HG03139 (cell line): ENCODE data around the gene GCSAM.
A peak's percentile ranks its signal among the peaks of the same experiment; 100 is the strongest.

ENCODE experiments used
- ATAC-seq: cut with Tn5 transposase; IDR thresholded peaks from one replicate; pipeline ENCODE4 v1.9.1; 2021; ENCODE audit not compliant: unreplicated experiment

The GCSAM gene

DNA sequence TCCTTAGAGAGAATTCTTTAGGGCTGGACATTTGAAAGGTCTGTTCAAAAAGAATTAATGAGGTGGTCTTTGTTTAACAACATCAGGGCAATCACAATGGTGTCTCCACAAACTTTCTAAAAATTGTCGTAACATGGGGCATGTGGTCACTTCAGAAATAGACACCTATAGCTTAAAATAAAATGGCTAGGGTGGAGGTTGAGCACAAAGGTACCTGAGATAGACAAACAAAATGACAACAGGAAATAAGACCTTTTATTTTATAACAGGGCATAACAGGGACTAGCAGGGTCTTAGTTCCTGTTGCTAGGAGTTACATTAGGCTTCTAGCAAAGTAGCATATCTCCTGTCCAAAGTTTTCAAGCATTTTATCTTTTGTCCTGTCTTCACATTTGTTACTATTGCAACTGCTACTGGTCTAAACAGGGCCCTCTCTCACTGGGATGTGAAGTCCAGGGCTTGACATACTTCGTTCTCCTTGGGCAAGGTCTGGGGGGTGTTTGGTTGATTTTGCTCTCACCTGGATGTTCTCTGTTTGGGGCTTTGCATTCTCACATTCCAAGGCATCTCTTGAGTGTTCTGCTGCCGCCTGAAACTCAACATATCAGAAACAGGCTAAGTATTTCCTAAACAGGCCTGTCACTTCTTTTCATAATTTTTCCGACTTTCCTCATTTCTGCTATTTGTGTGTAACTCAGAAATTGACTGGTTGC, 3.0 kb downstream of the GCSAM start:
- ATAC-seq = no peak

DNA sequence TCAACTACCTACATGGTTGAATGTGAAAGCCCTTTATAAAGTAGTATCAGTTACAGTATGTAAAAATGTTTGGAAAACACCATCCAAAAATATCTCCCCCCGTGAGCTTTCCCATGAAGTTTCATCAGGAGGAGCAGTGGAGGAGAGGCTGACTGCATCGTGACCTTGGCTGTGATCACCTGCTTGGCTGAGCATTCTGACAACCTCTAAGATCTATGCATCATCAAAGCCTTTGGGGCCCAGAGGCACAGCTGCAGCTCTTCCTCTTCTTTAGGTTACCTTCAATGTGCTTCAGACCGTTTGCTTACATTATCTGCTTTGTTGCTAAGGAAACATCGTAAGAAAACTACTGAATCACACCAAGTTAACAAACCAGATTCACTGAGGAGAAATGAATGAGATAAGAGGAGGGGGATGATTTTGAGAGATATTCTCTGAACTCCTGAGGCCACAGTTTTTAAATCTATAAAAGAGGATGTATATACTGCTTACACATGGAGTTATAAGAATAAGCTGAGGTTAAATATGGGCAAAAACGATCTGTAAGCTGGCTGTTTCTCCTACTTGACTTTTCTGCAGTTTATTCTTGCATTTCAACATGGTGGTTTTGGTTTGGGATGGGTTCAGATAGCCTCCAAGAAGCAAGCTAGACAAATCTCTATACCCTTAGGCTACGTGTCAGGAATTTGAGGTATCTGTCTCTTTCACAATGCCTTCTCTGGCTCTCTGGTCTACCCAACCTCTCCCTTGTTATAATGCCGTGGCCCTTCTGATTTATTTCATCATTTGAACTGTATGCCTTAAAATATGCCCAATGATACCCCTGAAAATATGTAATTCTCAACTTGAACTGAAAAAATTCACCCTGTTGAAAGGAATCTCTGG, 4.0 kb downstream of the GCSAM start:
- ATAC-seq = peak; percentile 45

DNA sequence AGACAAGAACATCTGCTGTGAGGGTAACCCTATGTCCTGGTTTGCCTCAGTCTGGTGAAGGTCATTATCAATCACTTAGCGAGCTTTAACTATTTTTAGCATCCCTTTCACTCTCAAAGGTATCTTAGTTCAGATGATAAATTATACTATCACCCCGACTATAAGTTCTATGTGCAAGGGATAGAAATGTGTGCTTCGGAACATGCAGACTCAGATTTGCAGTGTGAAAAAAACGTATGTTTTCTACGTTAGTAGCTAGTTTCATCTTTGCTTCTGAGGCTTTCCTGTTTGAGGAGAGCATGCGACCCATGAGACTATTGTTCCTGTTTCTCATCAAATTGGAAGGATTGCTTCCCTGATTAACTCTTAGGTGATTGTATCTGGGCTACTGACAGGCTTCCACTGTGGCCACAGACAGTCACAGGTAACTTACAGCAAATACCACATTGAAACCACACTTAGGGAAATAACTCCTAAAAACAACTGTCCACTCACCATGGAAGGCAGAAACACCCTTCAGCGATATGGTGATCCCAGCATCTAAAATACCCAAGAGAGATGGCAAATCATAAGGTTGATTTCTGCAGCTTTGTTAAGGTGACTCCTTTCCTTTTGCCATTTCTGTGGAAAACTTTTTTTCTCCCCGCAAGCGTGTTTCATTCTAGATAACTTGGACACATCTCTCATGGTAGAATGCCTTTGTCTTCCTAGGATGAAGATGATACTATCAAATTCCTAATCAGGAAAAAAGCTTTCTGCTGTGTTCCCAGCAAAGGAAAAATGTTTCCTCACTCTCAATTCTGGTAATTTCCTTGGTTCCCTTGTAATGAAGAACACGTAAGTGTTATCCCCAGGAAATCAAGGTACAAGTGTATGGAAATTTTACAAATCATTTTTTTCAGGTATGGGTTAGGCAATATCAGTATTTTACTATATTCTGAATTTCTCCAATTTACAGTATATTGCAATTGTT, 5.2 kb downstream of the GCSAM start:
- ATAC-seq = no peak

DNA sequence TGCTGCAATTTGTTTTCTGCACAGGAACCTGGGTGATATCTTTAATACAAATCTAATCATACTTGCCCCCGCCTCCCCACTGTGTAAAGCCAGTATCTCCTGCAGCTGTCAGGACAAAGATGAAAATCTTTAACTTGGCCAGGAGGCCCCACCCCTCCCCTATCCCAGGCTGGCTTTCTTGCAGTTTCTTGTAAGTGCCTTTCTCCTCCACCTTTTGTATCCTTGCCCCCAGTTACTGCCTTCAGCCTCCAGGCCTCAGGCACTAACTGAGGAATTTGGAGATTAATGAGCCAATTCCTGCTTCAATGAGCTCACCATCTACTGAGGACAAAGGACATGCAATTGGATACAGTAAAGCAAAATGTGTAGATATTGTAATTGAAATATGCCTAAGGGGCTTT, 6.5 kb downstream of the GCSAM start:
- no peak for ATAC-seq

DNA sequence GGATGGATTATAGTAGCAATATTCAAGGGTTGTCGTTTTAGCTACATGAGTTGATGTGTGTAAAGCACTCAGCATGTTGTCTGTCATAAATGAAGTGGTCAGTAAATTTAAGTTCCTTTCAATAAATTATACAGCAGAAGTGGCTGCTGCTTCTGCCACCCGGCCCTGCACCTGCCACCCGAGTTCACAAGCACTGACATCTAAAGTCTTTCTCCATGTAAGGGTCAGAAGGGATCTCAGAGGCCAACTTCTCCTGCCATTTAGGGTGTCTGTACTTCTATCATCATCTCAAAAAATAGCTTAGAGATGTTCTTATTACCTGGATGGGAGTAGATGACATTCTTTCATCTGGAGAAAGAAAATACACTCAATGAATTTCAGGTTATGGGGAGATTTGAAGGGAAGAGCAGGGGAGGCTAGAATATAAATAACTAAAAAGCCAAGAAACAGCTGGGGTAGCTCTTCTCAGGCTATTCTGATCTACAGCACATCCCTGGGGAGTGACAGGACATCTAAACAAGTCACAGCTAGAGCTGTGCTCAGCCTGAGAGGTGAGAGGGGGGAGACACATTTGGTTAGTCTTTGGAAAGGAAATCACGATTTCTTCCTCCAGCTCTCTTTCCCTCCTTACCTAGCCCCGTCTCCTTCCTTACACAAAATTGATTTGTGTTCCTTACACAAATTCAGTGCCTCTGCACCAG, 8.0 kb downstream of the GCSAM start:
- no peak for ATAC-seq

DNA sequence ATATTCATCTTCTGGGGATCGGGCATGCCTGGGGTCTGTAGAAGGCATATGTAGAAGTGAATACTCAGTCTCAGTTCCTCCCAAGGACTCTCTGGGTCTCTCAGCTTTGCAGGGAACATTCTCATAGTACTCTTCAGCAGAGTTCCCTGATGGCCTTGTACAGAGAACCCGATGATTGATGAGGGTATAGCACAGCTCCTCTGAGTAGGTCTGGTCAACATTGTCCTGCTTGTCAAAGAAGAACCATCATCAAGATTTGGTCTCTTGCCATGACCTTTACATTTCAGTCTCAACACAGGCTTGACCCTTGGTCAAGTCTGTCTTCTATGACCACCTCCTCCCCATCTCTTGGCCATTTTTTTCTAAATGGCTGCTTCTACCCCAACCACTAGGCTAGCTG, 9.5 kb downstream of the GCSAM start:
- ATAC-seq = no peak

DNA sequence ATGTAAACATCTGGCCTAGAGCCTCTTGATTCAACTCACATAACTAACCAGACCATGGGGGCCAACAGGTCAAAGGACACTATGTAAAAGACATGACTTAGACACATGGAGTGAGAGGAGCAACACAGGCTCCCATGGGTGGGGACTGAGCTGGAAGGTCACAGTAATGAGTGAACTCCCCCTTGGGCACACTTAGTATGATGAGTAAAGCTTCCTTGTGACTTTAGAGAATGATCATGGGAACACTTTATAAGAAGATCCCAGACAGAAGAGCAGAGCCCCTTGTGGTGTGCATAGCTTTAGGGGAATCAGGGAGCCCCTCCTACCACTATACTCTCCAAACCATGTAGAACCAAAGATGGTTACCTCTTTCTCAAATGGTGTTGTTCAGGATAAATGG, 10.2 kb downstream of the GCSAM start:
- ATAC-seq = no peak

DNA sequence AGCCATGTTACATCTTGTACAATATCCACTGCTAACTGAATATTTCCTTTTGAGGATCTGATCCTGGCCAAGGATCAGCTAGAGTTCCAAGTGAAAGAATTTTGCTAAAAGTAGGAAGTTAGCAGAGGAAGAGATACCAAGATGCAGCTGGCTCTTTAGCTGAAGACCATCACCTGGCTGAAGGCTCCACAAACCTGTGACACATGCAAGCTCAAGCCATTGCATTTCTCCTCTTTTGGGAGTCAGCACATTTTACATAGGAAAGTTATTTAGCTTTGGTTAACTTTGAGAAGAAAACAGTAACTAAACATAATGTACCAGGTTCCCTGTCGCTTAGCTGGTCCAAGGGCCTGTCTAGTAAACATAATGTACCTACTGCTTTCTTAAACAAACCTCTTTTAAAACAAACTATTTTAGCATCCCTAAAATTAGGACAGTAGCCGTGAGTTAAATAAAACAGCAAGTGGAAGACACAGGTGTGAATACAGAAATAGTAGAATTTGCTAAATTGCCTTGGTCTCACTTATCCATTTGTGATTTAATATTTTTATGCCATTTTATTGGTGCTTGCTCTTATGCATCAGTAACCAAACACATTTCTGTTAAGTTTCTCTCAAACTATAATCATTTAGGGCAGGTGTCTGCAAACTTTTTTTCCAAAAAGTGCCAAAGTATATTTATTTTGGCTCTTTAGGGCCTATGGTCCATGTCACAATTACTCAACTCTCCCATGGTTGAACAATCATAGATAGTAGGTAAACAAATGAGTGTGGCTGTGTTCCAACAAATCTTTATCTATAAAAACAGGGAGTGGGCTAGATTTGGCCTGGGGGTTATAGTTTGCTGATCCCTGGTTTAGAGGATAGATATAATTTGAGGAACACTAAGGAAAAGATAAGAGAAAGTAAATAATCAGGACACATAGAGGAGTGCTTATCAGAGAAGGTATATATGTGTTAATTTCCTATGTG, 11.2 kb downstream of the GCSAM start:
- ATAC-seq = no peak

DNA sequence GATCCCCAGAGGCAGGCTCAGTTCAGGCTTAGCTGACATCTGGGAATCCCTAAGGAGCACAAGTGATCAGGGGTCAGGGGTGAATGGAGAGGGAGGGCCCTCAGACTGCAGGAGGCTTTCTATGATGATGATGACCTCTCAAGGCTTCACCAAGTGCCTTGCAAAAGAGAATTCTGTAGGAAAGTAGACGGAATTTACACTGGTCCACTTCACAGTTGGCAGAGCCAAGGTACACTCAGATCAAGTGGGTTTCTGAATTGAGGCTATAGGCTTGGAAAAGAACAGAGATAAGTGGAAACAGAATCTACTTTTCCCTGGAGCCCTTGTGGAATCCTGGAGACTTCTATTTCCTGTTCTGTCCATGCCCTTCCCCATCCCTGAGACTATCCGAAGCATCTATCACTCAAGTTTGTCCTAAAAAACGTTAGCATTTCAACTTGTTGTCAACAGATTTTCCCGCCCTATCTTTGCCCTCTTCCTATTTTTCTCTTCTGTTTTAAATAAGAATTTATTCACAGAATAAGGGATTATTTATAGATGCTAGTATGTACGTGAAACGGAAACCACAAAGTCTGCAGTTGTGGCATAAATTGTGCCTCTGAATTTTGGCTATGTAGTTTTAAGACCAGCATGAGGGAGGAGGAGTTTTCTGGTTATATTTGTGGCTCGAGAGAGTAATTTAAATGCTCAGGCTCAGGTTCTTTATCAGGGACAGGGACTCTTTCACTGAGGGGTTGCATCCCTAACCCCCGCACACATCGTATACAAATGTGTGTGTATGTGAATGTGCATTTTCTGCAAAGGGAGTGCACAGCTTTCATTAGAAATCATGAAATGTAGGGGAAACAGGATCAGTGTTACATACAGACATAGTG, 12.8 kb downstream of the GCSAM start:
- no peak for ATAC-seq

DNA sequence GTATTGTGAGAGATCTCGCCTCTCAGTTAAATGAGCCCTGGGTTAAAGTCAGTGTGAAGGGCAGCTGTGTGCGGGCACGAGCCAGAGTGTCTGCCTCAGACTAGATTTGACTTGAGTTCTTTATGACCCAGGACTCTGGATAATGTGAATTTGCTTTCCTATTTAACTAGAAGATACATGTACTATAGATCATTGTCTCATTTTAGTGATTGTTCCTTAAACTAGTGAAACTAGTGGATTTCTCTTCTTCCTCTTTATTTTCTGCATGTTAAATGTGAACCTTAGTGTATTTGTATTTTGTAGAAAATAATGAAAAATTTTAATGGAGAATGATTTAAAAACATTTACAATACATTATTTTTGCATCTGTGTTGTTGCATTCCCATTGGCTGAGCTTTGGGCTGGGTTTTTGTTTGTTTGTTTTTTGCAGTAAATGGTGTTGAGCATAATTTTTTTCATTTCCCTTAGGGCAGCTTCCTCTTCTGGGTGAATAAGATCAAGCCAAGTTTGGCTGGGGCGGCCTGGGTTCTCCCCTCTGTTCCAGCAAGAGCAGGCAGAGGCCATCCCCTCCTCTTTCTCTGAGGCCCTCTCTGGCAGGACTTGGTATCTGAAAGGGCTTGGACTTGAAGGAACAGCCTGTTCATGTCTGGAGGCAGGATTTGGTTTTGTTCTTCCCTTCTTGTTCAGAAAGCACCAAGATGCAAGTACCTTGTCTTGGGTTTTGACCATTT, 15.0 kb downstream of the GCSAM start:
- ATAC-seq = no peak

DNA sequence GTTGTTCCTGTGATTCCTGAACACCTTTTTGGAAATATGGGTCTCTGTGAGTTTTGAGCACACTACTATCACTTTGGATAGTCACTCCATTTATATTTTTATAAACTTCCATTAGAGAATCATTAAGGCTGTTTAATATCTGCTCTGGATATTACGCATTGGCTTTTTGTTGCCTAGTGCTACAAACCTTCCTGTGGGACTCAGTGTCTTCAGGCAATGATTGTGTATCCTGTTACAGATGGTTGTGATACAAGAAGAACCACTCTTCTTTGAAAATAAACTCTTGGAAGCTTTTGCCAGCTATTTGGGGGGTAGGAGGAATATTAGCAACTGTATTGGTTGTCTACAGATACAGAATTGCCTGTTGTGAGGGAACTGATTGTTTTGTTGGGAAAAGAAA, 15.6 kb downstream of the GCSAM start:
- ATAC-seq = no peak

DNA sequence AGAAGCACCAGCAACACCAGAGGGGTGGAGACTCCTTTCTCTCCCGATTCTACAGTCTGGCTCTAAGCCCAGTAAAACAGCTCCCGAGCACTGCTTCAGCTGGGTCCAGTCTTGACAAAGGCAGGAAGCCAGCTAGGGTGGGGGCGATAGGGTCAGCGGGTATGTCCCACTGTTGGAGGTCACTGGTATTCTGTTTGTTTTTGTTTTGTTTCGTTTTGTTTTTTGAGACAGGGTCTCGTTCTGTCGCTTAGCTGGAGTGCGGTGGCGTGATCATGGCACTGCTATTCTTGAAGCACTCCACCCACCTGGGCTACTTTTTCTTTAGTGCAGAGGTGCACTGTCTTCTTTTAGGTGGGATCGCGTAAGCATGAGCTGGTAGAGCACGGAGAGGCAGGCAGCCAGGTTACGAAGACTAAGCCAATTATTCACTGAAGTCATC, 16.3 kb downstream of the GCSAM start:
- ATAC-seq = no peak

DNA sequence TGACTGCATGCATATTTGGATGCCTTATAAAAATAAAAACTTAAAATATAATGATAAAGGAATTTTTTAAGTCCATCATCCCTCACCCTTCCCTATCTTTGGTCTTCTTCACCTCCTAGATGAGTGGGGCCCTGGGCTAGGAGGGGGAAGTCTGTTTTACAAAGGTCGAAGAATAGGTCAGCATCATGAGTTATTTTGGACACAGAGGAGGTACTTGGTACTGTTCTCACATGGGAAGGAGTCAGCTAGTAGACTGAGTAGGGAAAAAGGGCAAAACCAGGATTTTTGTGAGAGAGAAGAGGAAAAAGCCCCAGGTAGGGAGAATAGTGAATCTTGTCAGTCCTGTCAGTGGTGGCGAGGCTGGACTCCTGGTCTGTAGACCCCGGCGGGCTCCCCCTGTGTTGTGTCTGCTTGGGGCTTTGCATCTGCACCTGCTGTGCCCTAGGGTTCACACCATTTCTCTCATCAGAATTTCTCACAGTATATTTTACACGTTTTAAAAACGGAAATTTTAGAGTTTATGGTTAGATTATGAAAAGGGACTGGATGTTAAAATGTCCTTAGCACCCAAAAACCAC, 17.2 kb downstream of the GCSAM start:
- ATAC-seq = no peak

DNA sequence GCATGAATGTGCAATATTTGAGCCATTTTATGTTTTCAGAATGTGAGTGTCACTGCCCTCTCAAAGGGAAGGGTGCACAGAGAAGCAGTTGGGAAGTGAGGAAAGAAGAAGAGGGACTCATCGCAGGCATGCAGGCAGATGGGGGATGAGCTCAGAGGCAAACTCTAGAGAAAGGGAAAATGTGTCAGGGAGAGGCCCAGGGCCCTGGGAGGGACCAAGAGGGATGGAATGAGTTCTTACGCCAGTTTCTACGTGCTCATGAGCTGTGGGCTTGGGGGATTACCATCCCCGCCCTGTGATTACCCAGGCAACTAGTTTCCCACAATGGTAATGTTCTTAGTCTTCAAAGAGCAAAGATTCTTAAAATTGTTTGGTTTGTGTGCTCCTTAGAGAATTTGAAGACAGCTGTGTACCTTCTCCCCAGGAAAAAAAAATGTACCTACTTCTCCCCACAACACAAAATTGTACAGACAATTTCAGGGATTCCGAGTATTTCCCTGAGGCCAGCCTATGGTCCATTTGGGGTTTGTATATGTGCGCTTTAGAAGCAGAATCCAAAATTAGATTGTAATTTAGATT, 17.8 kb downstream of the GCSAM start:
- no peak for ATAC-seq

DNA sequence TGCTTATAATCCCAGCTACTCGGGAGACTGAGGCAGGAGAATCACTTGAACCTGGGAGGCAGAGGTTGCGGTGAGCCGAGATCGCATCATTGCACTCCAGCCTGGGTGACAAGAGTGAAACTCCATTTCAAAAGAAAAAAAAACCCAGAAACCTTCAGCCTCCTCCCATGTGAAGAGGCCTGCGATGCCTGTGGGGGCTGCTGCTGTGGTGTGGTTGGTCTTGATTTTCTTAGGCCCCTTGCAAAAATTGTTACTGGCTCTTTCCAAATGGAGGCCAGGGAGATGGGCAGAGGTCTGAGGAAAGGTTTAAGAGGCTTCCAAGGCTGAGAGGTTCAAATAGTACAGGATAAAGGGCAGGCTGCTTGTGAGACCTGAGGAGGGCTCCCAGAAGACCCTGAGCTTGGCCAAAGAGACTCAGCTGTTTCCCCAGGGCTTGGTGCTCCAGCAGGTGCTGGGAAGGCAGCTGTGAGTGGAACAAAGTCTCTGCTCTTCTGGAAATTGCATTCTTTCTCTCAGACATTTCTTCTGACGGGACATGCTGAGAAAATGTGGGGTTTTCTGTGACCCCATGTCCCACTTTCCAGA, 18.4 kb downstream of the GCSAM start:
- no peak for ATAC-seq

DNA sequence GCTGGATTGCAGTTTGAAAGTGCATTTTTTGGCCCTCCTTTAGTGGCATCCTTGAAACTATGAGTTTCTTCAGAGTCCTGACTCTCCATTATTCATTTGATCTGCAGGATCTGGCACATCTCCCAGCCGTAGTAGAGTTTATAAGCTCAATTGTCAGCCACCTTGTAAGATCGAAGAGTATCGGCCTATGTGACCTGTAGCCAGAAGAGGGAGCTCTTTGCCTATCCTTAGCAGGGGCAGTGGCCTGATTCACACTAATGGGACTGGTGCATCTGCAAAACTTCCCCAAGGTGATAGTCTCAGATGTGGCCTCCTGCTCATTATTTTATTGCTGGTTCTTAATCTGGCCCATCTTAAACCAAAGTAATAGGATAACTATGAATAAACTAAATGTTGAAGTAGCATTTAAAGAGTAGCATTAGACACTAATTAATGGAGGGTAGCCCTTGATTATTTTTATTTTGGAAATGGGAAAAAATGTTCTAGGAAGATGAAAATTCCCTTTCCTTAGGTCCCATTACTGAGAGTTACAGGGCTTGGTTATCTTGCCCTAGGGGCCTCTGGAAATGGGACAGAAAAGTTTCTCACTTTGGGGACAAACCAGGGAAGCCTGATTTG, 21.2 kb downstream of the GCSAM start:
- ATAC-seq = peak; percentile 40
